ENCODE measurements around the gene RGS21.
"Not testable (repeated sequence)": the region's sequence is repeated elsewhere in the genome, so short reads cannot be mapped to it uniquely, and the experiment has no call there.

RGS21 gene, protein sequence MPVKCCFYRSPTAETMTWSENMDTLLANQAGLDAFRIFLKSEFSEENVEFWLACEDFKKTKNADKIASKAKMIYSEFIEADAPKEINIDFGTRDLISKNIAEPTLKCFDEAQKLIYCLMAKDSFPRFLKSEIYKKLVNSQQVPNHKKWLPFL

DNA sequence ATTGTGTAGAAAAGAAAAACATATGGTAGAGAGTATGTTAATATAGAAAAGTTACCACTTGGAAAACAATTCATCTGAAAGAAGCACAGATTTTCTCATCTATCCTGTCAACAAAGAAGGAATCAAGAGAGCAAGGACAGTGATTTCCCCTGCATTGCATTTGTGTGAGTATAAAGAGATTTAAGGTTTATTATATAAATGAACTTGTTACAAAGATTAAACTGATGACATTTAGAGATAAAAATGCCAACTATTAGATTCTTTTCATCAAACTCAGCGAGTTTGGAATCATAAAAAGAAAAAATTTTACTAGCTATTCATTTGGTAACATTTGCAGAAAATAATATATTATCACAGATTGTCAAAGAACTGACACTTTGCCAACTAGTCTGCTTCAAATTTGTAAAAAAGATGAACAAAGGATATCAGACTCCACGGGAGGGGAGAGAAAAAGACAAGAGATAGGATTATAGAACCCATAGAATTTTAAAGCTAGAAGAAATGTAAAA lies at the start of gene RGS21:
TSS of gene RGS21 (plus strand) at position 51 of the 509 bp plus-strand sequence. CDS start 26,045 bp downstream, outside the sequence.
- no peak for DNase-seq

DNA sequence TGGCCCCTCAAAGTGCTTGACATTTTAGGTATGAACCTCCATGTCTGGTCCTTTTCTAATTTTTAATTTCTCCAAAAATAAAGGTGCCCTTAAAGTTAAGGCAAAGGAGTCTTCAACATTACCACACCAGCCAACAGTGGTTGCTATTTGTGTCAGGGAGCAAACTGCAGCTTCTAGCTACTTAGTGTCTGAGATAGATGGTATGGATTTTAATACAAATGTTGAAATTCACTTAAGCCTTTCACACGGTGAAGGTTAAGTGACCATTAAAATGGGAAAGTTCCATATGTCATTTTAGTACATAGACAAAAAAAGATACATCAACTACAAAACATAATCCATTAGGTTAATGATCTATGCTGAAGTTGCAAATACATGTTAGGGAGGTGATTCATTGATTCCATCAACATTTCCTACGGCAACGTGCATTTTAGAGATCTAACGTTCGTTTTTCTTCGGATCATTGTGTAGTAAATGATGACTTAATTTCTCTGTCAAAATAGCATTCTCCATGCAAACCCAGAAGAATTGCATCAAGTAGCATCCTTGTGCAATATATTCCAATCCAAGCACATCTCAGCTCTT lies 48.2 kb upstream of the RGS21 start:
- no peak for DNase-seq

DNA sequence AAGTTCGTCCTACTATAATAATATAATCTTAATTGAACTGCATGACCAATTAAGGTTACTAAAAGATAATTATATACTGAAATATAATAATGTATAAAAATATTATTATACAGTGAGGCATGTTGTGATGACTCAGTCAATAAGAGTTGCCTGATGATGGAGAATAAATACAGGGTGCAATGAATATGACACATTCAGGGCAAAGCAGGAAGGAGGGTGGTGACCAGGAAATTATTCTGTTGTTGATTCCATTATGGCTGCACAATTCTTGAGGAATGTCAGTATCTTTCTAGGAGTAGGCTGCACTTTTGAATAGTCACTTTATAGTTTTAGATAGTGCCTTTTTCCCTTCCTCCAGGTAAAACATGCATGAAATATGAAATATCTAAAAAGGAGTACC lies 46.4 kb upstream of the RGS21 start:
- DNase-seq: peak; percentile 32

DNA sequence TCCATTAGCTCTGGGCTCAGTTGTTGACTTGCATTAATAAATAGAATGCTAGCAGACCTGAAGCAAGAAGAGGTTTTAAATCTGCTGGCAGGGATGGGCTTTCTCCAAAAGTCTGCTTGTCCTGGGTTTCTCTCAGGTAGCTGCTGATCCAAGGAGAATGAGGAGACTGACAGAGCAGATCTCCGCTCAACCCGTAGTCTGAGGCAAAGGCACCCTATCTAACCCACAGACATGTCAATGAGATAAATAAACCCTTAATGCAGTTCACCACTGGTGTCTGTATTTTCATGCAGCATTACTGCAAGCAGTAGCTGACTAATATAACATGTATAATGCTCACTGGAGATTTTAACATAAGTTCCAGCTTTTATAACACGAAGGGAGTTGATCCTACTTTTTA lies 44.1 kb upstream of the RGS21 start:
- DNase-seq: no peak

DNA sequence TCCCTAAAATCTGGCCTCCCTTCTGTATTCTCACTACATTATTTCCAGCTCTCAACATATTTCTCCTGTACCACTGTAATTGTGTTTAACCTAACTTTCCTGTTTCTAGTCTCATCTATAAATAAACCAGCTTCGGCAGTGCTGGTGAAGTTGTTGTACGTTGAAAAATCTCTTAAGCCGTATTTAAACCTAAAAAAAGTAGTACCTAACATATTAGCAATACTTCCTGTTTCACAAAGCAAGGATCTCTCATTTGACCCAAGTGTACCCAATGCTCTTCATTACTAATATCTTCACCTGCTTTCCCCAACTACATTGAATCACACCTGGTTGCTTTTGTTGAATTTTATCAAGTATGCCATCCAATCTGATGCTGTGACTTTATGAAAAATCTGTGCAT lies 42.2 kb upstream of the RGS21 start:
- no peak for DNase-seq

DNA sequence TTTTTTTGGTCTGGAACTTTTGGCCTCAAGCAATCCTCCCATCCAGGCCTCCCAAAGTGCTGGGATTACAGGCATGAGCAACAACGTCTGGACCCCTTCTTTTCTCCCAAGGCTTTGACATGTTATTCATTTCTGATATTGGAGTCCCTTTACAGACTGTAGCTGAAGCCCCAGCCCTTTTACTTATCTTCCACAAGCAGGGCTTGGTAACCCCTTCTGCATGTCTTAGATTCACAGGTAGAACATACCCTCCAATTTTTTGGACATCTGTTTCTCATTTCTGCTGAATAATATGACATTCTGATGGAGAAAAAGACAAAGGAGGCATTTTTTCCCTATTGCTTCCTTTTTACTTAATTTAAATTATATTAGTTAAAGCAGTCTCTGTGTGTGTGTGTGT lies 39.2 kb upstream of the RGS21 start:
- DNase-seq: no peak

DNA sequence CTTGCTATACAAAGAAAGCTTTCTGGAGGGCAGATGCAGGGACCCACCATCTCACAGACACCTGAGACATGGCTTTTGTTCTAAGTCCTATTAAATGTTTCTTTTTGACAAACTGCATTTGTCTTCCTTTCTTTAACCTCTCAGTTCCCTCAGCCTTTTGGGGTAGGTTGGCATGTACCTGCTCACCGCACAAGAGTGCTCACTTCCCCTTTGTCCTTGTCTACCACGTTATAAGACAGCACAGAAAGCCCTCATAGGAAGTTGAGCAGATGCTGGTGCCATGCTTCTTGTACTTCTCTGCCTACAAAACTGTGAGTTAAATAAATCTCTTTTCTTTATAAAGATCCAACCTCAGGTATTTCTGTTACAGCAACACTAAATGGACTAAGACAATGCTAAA lies 31.9 kb upstream of the RGS21 start:
- DNase-seq: no peak

DNA sequence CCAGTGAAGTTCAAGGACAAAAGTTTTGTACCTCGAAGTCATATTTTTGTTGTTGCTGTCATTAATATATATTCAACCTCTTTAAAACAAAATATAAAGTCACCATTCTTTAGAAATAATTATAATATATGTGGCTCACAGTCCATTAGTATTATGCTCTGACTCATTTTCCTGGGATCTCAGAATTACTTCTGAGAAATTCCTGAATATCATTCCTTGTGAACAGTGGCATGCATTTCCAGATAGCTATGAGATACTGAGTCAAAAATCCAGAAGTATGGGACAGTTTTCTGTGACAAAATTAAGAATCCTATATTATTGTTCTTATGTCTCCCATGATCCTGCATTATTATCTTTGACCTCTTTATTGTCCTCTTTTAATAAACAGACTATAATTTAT lies 13.8 kb upstream of the RGS21 start:
- DNase-seq: no peak

DNA sequence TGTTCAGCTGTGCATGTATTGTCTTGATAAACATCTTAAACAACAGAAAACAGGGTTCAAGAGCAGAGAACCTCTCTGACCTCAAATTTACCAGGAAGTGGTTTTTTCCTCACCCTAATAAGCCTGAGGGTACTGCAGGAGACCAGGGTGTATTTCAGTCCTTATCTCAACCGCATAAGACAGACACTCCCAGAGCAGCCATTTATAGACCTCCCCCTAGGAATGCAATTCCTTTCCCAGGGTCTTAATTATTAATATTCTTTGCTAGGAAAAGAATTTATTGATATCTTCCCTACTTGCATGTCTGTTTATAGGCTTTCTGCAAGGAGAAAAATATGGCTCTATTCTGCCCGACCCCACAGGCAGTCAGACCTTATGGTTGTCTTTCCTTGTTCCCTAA lies 8.5 kb upstream of the RGS21 start:
- DNase-seq: not testable (repeated sequence)

DNA sequence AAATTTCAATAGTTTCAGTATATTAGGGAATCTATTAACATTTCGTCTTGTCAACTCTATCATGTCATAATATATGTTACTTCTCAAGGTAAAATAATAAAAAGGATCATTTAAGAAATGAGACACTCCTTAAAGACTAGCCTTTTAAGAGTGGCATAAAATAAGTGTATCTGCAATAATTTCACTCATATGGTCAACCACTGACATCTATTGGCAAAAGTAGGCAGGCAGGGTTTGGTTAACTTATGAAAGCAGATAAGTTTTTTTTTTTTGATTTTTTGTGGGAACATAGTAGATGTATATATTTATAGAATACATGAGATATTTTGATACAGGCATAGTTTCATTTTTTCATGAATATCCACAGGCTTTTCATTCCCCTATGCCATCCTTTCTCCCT lies 5.5 kb upstream of the RGS21 start:
- peak; percentile 76 for DNase-seq

DNA sequence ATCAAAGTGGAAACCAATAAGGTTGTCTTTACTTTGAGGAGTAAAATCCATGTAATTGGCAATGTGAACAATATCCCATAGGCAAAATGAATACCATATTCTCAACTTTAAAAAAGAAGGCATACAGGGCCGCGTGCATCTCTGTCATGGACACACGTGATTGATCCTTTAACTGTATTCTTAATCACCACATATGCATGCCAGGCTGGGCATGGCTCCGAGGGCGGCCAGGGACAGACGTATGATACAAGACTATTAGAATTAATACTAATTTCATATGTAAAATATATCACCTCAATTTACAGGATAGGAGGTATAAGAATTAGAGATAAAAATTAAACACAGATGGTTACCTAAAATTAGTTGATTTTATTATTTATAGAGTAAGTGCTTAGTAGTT lies 11.2 kb downstream of the RGS21 start:
- no peak for DNase-seq

DNA sequence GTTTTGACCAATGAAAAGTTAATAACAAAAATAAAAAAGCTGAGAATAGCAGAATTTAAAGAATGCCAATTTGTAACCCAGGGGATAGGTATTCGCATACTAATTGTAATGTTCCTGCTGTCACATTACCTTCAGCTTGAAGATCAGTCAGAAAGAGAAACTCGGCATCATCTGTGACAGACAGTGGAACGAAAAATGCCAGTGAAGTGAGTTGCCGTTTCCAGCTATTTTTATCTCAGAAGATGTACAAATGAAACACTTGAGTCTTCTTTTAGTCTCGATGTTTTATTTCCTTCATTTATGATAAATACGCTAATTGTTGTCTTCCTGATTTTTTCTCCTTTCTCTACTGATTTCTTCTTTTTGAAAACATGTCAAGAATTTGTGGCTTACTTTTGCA lies 26.1 kb downstream of the RGS21 start:
- no peak for DNase-seq

DNA sequence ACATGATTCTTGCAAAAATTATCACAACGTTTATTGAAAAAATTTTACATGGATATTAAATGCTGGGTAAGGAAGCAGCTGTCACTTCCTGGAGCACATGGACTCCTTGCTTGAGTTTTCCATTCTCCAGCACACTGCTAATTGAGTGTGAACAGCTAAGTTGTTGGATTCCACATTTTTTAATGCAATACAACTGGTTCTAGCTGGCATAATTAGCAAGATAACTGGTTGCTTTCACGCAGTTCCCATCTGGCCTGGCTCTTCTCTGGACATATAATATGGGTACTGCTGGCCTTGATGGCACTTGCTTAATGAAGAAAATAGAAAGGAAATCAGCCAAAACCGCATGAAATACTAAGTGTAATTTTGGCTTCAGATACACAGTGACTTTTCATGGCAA lies 26.6 kb downstream of the RGS21 start:
- DNase-seq: no peak

DNA sequence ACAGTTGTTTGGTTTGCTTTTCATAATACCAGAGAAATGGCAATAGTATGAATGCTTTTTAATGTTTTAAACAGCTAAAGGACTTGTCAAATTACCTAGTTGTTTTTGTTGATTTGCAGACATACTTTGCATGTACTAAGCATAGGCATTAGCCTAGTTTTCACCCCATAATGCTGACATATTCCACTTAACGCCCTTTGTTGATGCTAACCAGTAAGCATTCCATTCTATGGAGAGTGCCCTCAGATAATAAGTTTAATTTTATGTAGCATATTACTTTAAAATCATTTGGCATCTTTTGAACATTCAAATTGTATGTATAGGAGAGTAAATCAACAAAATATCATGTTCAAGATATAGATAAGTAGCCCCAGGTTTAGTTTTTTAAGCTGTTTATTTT lies 32.5 kb downstream of the RGS21 start:
- DNase-seq: no peak

DNA sequence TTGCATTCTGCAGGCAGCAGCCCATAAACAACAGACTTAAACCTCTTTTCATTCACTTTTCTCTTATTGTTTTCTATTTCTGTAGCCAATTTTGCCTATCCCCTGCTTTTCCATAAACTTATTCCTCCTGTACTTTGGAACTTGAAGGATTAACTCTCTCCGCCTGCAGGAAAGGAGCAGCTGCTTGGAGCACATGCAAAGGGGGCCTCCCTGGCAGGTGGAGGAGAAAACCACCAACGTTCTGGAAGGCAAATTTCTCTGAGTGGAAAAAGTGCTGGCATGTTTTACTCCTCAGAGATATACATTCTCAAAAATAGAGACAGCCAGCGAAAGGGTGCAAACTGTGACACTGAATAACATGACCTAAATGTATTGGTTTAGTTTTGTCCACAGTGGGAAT lies 33.6 kb downstream of the RGS21 start:
- no peak for DNase-seq

DNA sequence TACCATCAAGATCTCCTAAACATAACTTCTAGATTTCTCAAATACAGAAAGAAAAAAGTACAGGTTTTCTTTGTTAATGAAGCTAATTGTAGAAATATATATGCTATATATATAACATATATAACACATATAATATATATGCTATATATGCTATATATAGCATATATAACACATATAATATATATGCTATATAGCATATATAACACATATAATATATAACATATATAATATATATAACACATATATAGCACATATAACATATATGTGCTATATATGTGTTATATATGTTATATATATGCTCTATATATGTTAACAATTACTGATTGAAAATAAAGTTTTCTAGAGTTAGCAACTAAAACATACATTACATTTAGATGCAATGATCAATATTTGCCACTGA lies 34.8 kb downstream of the RGS21 start:
- no peak for DNase-seq

DNA sequence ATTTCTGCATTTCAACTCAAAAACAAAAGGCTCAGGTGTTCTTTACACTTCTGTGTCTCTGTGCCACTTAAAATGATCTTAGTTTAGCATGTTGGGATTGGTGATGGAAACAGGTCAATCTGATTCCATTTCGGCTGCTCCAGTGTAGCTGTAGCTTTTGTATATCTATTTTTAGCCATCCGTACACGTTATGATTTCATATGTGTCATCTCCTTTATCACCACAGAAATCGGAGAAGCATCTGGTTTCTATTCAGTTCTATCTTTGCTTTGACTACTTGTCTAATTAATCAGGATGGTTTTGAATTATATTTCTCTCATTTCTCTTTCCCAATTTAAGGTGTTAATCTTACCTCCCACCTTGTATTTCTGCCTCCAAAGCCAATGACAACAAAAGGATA lies 41.1 kb downstream of the RGS21 start:
- DNase-seq: no peak

DNA sequence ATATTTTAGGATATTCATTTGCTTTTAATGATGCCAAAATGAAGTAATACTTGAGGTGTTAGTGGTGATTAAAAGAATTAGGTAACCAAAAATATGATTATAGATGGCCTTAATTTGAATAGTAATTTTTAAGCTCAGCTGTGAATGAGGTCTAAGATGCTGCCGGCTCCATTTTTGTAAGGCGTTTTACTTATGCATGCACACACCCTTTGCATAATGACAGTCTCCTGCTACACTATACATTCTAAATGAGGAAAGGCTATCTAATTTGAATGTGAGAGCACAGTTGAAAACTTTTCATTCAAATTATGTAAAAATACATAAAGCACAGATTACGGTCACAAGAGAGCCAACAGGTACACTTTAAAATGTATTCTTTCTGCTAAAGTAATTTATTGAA lies 41.6 kb downstream of the RGS21 start:
- DNase-seq: no peak

DNA sequence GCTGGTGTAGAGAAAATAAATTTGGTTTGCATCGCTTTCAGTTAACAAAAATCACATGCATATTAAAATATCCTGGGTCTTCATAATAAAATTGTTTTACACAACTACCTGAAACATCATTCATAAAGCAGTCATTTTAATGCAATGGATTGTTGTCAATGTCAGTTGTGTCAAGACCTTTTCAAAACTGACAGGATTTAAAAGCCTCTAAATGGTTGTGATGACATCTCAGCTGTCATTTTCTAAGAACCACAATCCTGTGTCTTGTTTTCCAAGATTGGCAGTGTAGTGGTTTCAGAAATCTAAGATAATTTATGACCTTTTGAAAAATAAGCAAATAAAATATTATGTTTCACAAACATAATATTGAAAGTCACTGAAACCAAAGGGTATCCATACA lies 42.0 kb downstream of the RGS21 start:
- no peak for DNase-seq

DNA sequence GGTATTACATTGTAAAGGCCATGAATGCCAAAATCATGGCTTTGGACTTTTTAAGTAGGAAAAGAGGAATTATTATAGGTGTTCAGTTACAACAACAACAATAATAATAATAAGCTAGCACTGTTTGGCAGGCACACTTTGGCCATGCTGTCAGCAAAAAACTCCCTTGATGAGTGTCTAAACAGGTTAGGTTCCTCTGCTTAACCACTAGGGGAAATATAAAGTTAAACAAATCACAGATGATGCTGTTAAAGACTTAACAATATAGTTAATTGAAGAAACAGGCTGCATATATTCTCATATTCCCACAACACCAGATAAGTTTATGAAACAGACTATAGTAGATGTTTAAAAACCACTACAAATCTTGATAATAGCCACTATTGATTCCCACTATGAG lies 46.4 kb downstream of the RGS21 start:
- peak; percentile 4 for DNase-seq

DNA sequence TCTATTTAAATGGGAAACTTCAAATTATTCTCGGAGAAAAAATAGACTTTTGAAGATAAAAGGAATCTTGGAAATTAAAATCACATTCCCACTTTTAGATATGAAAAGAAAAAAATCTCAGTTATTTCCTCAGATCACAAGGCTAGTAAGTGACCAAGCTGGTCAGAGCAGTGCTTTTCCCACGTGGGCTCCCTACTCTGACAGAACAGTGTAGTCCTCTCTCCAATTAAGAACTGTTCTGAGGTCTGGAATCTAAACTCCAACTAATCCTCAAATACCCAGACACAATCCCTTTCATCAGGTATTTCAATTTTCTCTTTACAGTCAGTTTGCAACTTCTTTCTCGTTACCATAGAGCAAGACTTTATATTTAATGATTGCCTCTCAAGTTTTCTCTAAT lies 50.6 kb downstream of the RGS21 start:
- DNase-seq: no peak

DNA sequence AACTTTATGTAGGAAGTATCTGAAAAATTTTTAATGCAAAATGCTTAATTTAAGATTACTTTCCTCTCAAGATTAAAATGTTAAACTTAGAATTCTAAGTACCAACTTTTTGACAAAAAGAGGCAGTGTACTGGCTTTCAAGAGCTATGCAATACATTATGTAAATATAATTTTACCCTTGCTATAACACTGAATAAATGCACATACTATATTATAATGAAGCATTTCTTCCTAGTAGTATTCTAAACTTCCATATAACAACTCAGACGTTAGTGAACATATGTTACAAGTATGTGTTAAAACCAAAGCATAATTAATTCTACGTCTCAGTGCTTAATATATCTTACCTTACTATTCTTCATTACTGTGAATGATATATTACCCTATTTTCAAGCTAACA lies 58.5 kb downstream of the RGS21 start:
- DNase-seq: no peak

DNA sequence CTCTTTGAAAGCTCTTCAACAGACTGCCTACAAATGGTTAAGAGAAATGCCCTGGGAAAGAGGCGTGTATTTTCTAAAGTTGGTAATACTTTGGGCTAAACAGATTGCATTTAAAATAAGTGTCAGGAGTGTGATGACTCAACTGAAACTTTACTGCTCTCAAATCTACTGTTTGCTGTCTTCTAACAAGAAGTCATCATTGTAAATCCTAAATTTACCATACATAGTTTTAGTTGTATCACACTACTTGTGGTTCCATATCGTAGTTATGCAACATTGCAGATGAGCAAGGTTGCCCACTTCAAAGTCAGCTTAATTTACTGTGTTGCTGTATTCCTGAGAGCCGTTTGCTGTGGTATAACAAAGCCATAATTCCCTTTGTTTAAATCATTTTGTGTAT lies 59.6 kb downstream of the RGS21 start:
- no peak for DNase-seq

DNA sequence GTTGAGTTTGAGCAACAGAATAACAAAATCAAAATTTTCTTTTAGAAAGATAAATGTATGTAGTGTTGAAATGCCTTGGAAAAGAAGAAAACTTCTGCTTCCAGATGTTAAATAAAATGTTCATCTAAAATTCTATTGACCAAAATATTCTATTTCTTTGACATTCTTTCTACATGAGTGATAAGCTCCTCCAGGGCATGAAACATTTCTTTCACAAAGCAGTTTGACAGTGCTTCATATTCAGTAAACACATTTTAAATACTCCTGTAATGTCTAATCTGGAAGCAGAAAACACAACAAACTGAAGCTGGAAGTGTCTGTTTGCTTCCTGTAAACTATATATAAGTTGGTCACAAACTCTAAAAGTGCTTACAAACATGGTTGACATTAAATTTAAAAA lies 61.5 kb downstream of the RGS21 start:
- DNase-seq: no peak

DNA sequence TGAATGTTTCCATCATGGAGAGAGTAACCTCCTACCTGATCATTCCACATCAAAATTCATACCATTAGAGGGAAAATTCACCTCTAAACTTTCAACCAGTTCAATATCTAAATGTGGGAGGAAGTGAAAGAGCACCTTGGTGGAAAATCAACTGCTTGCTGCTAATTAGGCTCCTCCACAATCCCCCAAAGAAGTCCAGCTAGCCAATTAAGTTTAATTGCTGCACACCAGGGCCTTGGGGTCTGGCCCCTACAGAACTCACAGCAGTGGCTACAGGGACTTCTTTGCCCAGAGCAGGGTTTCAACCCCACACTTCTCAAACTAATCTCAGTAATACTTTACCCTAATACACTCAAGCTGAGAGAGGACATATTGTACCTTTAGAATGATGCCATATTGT lies 62.1 kb downstream of the RGS21 start:
- no peak for DNase-seq
